Prostate gland (tissue), 2 donors: ENCODE data around the gene SYT14. TPM values are rescaled to one million over a fixed set of nuclear protein-coding genes. Genes with fewer than 3 reads are reported as not detected.
"Not testable (repeated sequence)": the region's sequence is repeated elsewhere in the genome, so short reads cannot be mapped to it uniquely, and the experiment has no call there.

Source experiments
- DNase-seq: peaks from one replicate; pipeline ENCODE4 v3.0.0-alpha.2; 2019; ENCODE audit warnings: low spot score
- H3K27ac ChIP-seq, 2 donors: fragments of 200-600 bp; sonication (generic); 2 replicates each; pipeline ENCODE4 v1.5.1; 2017 to 2019
- H3K27me3 ChIP-seq: fragments of 200-600 bp; sonication (generic); replicated peaks from 2 replicates; pipeline ENCODE4 v1.5.1; 2019; ENCODE audit not compliant: insufficient read depth
- H3K36me3 ChIP-seq, 2 donors: fragments of 200-600 bp; sonication (generic); 1 replicate in 1 of 2; 2 replicates in 1 of 2; pipeline versions ENCODE4 v1.5.1 to v1.8.1; 2017 to 2019
- H3K4me1 ChIP-seq: fragments of 200-600 bp; sonication (generic); replicated peaks from 2 replicates; pipeline ENCODE4 v1.5.1; 2019
- H3K4me3 ChIP-seq, 2 donors: fragments of 200-600 bp; sonication (generic); 2 replicates each; pipeline ENCODE4 v1.5.1; 2017 to 2019
- H3K9me3 ChIP-seq: fragments of 200-600 bp; sonication (generic); 2 replicates; pipeline ENCODE4 v1.5.1; 2017
- CTCF ChIP-seq, 4 experiments: fragments of 200-600 bp in 2 of 4; fragments of 450-650 bp in 2 of 4; sonication (generic) in 2 of 4; IDR thresholded peaks; 1 replicate in 3 of 4; 2 replicates in 1 of 4; pipeline ENCODE4 v1.5.1; 2016 to 2019; ENCODE audit warnings: antibody characterized with exemption in 4 of 4, mild to moderate bottlenecking in 2 of 4, moderate library complexity in 2 of 4
- POLR2A ChIP-seq: fragments of 450-650 bp; IDR thresholded peaks from one replicate; pipeline ENCODE4 v1.6.1; 2016; ENCODE audit warnings: antibody characterized with exemption, mild to moderate bottlenecking
- POLR2AphosphoS5 ChIP-seq: sonication (generic); formaldehyde crosslinking; IDR thresholded peaks from one replicate; pipeline ENCODE4 v1.6.1; 2017; ENCODE audit warnings: antibody characterized with exemption
- WGBS: methylation state at CpG from one replicate; pipeline ENCODE4 v1.1.5; 2018; 5-methylcytosine and 5-hydroxymethylcytosine counted together
- intact Hi-C: fragments of 100-400 bp; cut with DNase I; formaldehyde crosslinking; loops from one replicate; pipeline ENCODE4 v1.14.2; 2022
- total RNA-seq, 2 donors: library from RNA; depleted of rRNA; stranded (reverse); fragments of >200 nt; gene quantifications; one replicate each; pipeline ENCODE4 v1.1.0, GENCODE V29; 2016

SYT14 gene
- total RNA-seq, 2 donors from 2014 or later: 0.41 to 6.0 TPM

- 26% methylated on average over 4 of the region's 4 CpGs for WGBS
- DNase-seq: no peak
- no peaks in the 10 kb centered on the region for H3K9me3 ChIP-seq
- H3K27ac ChIP-seq: no peak overlapping the region
- intact Hi-C loops: no loop called here
- H3K4me3 ChIP-seq: no peak overlapping the region
- no peaks in the 10 kb centered on the region for H3K4me1 ChIP-seq
- H3K36me3 ChIP-seq: no peaks in the 10 kb centered on the region
- no peaks in the 10 kb centered on the region for H3K27me3 ChIP-seq
- TF ChIP-seq POLR2A: no peak
- TF ChIP-seq POLR2AphosphoS5: no peak
- TF ChIP-seq CTCF (IDR thresholded peaks at IDR 0.05): no peak
Observed at GRCh38 chr1:209895709-209896108, 42.3 kb upstream of the SYT14 start.

DNA sequence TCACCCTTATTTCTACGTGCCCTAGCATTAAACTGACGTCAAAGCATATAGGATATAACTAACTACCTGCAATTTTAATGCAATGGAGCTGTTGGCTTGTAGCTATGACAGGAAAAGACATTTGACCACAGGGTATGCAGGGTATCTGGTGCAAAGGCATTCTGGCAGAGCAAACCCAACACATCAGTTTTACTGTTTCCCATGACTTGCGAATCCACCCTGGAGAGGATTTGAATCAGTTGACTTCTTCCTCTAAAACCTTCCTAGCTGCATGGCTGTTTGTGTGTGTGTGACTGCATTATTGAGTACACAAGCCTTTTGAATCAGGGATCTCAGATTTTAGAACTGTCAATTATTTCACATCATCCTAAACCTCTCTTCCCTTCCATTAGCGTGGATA, 41.7 kb upstream of the SYT14 start:
- no peaks in the 10 kb centered on the region for H3K9me3 ChIP-seq
- H3K4me1 ChIP-seq: no peaks in the 10 kb centered on the region
- intact Hi-C loops: no loop called here
- WGBS: 90% methylated on average over 4 of the region's 4 CpGs
- no peak for DNase-seq
- no peaks in the 10 kb centered on the region for H3K27me3 ChIP-seq
- H3K27ac ChIP-seq: no peak overlapping the region
- H3K4me3 ChIP-seq: no peak overlapping the region
- H3K36me3 ChIP-seq: no peaks in the 10 kb centered on the region
- TF ChIP-seq POLR2AphosphoS5 (no peak), POLR2A (no peak), CTCF (IDR thresholded peaks at IDR 0.05) (no peak)

DNA sequence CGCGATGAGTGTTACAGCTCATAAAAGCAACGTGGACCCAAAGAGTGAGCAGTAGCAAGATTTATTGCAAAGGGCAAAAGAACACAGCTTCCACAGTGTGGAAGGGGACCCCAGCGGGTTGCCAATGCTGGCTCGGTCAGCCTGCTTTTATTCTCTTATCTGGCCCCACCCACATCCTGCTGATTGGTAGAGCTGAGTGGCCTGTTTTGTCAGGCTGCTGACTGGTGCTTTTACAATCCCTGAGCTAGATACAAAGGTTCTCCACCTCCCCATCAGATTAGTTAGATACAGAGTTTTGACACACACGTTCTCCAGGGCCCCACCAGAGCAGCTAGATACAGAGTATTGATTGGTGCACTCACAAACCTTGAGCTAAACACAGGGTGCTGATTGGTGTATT, 39.7 kb upstream of the SYT14 start:
- DNase-seq, H3K4me3 ChIP-seq, intact Hi-C loops, H3K4me1 ChIP-seq, H3K36me3 ChIP-seq, H3K27me3 ChIP-seq, H3K27ac ChIP-seq, H3K9me3 ChIP-seq: not testable (repeated sequence)
- 78% methylated on average over 6 of the region's 6 CpGs for WGBS

GRCh38 chr1:209898851-209899250, 39.2 kb upstream of the SYT14 start:
- intact Hi-C loops, H3K9me3 ChIP-seq, H3K4me1 ChIP-seq, H3K27ac ChIP-seq, H3K4me3 ChIP-seq, H3K27me3 ChIP-seq, DNase-seq, H3K36me3 ChIP-seq: not testable (repeated sequence)
- 91% methylated on average over 17 of the region's 21 CpGs for WGBS

DNA sequence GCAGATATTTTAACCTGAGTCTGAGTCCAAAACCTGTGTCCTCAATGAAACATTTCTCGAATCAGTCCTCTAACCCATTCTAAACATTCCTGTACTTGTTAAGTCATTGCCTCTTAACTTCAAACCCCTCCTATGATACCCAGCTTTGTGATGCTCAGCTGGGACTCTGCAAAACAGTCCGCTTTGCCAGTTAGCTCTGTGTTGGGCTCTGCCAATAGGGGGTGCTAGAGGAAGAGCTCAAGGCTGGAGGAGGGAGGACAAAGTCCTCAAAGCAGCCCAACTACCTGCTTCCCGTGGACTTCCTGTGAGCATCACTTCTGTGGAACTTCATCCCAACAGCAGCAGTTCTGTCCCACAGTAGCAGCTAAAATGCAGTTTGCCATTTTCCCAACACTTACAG, 38.1 kb upstream of the SYT14 start:
- TF ChIP-seq POLR2A (no peak), POLR2AphosphoS5 (no peak), CTCF (IDR thresholded peaks at IDR 0.05) (no peak)
- no peak for DNase-seq
- Histone ChIP-seq H3K4me3 (no peak overlapping the region), H3K4me1 (no peaks in the 10 kb centered on the region), H3K9me3 (no peaks in the 10 kb centered on the region), H3K36me3 (no peaks in the 10 kb centered on the region), H3K27ac (no peak overlapping the region), H3K27me3 (no peaks in the 10 kb centered on the region)
- intact Hi-C loops: no loop called here
- 53% methylated on average over 3 of the region's 3 CpGs for WGBS

DNA sequence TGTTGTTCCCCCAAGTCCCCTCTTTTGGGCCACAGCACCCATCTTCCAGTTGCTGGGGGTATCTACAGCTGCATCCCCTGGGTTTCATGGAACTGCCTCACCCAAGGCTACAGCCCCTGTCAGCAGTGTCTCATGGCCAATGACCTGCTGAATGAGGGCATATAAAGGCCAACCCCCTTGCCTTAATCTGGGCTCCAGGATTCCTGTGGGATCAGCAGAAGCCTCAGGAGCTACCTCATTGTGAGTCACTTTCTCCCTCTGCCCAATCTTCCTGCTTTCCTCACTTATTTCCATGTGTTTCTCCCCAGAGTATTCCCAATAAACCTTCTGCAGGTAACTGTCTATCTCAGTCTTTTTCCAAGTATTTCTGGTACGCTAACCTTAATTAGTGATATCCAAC, 37.3 kb upstream of the SYT14 start:
- H3K9me3 ChIP-seq: no peaks in the 10 kb centered on the region
- H3K27me3 ChIP-seq: no peaks in the 10 kb centered on the region
- 91% methylated on average over 1 of the region's 1 CpG for WGBS
- no peak for TF ChIP-seq POLR2AphosphoS5
- TF ChIP-seq POLR2A: no peak
- TF ChIP-seq CTCF (IDR thresholded peaks at IDR 0.05): no peak
- H3K27ac ChIP-seq: no peak overlapping the region
- DNase-seq: no peak
- no peaks in the 10 kb centered on the region for H3K36me3 ChIP-seq
- H3K4me3 ChIP-seq: no peak overlapping the region
- intact Hi-C loops: no loop called here
- no peaks in the 10 kb centered on the region for H3K4me1 ChIP-seq
